Neural cell (in vitro differentiated cells): ENCODE results near the gene SLC16A1. TPM values are rescaled to one million over a fixed set of nuclear protein-coding genes. Genes with fewer than 3 reads are reported as not detected.

Experiments used
- H2AFZ ChIP-seq: fragments of 200-600, 300-800 bp; sonication (generic), shearing (Covaris generic); 2 replicates; pipeline ENCODE4 v1.6.0; 2014; ENCODE audit warnings: low read depth, mild to moderate bottlenecking, antibody characterized with exemption, low read length, moderate library complexity
- H3F3A ChIP-seq: fragments of 200-600 bp; shearing (Covaris generic); 2 replicates; pipeline ENCODE4 v1.6.1; 2016; ENCODE audit warnings: mild to moderate bottlenecking, moderate library complexity, mixed read lengths, antibody characterized with exemption, low read length; ENCODE audit not compliant: insufficient read depth, poor library complexity, severe bottlenecking
- H3K27ac ChIP-seq: fragments of 200-600, 300-800 bp; sonication (generic), shearing (Covaris generic); 2 replicates; pipeline ENCODE4 v1.5.1; 2014; ENCODE audit warnings: mild to moderate bottlenecking, low read length, moderate library complexity
- H3K27me3 ChIP-seq: fragments of 300-800, 200-600 bp; sonication (generic), shearing (Covaris generic); 2 replicates; pipeline ENCODE4 v1.6.0; 2014; ENCODE audit warnings: mild to moderate bottlenecking, low read depth, low read length, moderate library complexity; ENCODE audit not compliant: insufficient read depth
- H3K36me3 ChIP-seq: fragments of 300-800, 200-600 bp; sonication (generic), shearing (Covaris generic); 2 replicates; pipeline ENCODE4 v1.5.1; 2014; ENCODE audit warnings: mild to moderate bottlenecking, antibody characterized with exemption, low read length, moderate library complexity; ENCODE audit not compliant: insufficient read depth
- H3K4me2 ChIP-seq: fragments of 300-800, 200-600 bp; sonication (generic), shearing (Covaris generic); 2 replicates; pipeline ENCODE4 v1.6.0; 2014; ENCODE audit warnings: mild to moderate bottlenecking, low read length
- H3K4me3 ChIP-seq: fragments of 300-800, 200-600 bp; sonication (generic), shearing (Covaris generic); 2 replicates; pipeline ENCODE4 v1.5.1; 2014; ENCODE audit warnings: mild to moderate bottlenecking, low read length, moderate library complexity
- H3K79me2 ChIP-seq: fragments of 200-600 bp; shearing (Covaris generic); replicated peaks from 2 replicates; pipeline ENCODE4 v1.6.0; 2014; ENCODE audit warnings: mild to moderate bottlenecking, low read length, moderate library complexity; ENCODE audit not compliant: insufficient read depth
- H3K9ac ChIP-seq: fragments of 300-800, 200-600 bp; sonication (generic), shearing (Covaris generic); 2 replicates; pipeline ENCODE4 v1.6.1; 2016; ENCODE audit warnings: mild to moderate bottlenecking, low read length, mixed read lengths
- H3K9me2 ChIP-seq: fragments of 200-600 bp; shearing (Covaris generic); 2 replicates; pipeline ENCODE4 v1.6.1; 2016; ENCODE audit warnings: mild to moderate bottlenecking, low read length, mixed read lengths; ENCODE audit not compliant: insufficient read depth
- H3K9me3 ChIP-seq: fragments of 200-600, 300-800 bp; sonication (generic), shearing (Covaris generic); 2 replicates; pipeline ENCODE4 v1.6.1; 2016; ENCODE audit warnings: mild to moderate bottlenecking, mixed run types, low read length, moderate library complexity, mixed read lengths
- H4K20me1 ChIP-seq: fragments of 200-600 bp; shearing (Covaris generic); 2 replicates; pipeline ENCODE4 v1.6.1; 2016; ENCODE audit warnings: mild to moderate bottlenecking, mixed run types; ENCODE audit not compliant: insufficient read depth
- EP300 ChIP-seq: fragments of 450-650 bp; conservative IDR thresholded peaks from 2 replicates; pipeline ENCODE4 v1.6.1; 2014; ENCODE audit warnings: antibody characterized with exemption, mild to moderate bottlenecking, moderate library complexity; ENCODE audit not compliant: poor library complexity, severe bottlenecking
- EZH2 ChIP-seq: fragments of 200-600, 300-800 bp; shearing (Covaris generic), sonication (generic); IDR thresholded peaks from 2 replicates; pipeline ENCODE4 v1.6.1; 2014; ENCODE audit warnings: antibody characterized with exemption, low read length, borderline replicate concordance, mild to moderate bottlenecking; ENCODE audit not compliant: insufficient read depth, poor library complexity, severe bottlenecking
- MXI1 ChIP-seq: fragments of 450-650 bp; conservative IDR thresholded peaks from 2 replicates; pipeline ENCODE4 v1.6.1; 2014; ENCODE audit warnings: antibody characterized with exemption, mild to moderate bottlenecking; ENCODE audit not compliant: poor library complexity, severe bottlenecking
- POLR2AphosphoS5 ChIP-seq: IDR thresholded peaks from 2 replicates; pipeline ENCODE4 v1.6.1; 2012
- RAD21 ChIP-seq: fragments of 450-650 bp; conservative IDR thresholded peaks from 2 replicates; pipeline ENCODE4 v1.6.1; 2014; ENCODE audit warnings: antibody characterized with exemption, mild to moderate bottlenecking, moderate library complexity
- REST ChIP-seq: IDR thresholded peaks from 2 replicates; pipeline ENCODE4 v1.6.1; 2012; ENCODE audit warnings: borderline replicate concordance
- SMC3 ChIP-seq: fragments of 450-650 bp; conservative IDR thresholded peaks from 2 replicates; pipeline ENCODE4 v1.6.1; 2014; ENCODE audit warnings: antibody characterized with exemption, mild to moderate bottlenecking, moderate library complexity; ENCODE audit not compliant: poor library complexity
- TAF1 ChIP-seq: IDR thresholded peaks from 2 replicates; pipeline ENCODE4 v1.6.1; 2012; ENCODE audit warnings: low read depth
- polyA plus RNA-seq: library from polyadenylated mRNA; depleted of rRNA; stranded (reverse); fragments of >200 nt; gene quantifications from 2 replicates; pipeline ENCODE4 v1.2.3, GENCODE V29; 2014
- TF ChIP-seq, protein P1 (sequence below): fragments of 450-650 bp; IDR thresholded peaks from 2 replicates; pipeline ENCODE4 v1.5.1; 2014; ENCODE audit warnings: antibody characterized with exemption, mild to moderate bottlenecking, moderate library complexity; ENCODE audit not compliant: poor library complexity, severe bottlenecking

The SLC16A1 gene
- polyA plus RNA-seq, 1 donor from 2014 or later, result 18.6 TPM

- no peaks in the 10 kb centered on the region for H3K27me3 ChIP-seq
- H3K27ac ChIP-seq, result no peak overlapping the region
- no peaks in the 10 kb centered on the region for H3F3A ChIP-seq
- H3K9me3 ChIP-seq, result no peaks in the 10 kb centered on the region
- no peaks in the 10 kb centered on the region for H3K36me3 ChIP-seq
- peaks cover 44% of the 10 kb centered on the region for H3K79me2 ChIP-seq
- H3K4me2 ChIP-seq, result no peak overlapping the region
- H3K4me3 ChIP-seq, result no peak overlapping the region
- no peak overlapping the region for H3K9ac ChIP-seq
- no peaks in the 10 kb centered on the region for H3K9me2 ChIP-seq
- H4K20me1 ChIP-seq, result no peaks in the 10 kb centered on the region
- H2AFZ ChIP-seq, result no peak overlapping the region
- TF ChIP-seq EZH2, result no peak
- TF ChIP-seq RAD21, result no peak
- TF ChIP-seq, protein P1, sequence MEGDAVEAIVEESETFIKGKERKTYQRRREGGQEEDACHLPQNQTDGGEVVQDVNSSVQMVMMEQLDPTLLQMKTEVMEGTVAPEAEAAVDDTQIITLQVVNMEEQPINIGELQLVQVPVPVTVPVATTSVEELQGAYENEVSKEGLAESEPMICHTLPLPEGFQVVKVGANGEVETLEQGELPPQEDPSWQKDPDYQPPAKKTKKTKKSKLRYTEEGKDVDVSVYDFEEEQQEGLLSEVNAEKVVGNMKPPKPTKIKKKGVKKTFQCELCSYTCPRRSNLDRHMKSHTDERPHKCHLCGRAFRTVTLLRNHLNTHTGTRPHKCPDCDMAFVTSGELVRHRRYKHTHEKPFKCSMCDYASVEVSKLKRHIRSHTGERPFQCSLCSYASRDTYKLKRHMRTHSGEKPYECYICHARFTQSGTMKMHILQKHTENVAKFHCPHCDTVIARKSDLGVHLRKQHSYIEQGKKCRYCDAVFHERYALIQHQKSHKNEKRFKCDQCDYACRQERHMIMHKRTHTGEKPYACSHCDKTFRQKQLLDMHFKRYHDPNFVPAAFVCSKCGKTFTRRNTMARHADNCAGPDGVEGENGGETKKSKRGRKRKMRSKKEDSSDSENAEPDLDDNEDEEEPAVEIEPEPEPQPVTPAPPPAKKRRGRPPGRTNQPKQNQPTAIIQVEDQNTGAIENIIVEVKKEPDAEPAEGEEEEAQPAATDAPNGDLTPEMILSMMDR, result no peak
- TF ChIP-seq REST, result no peak
- no peak for TF ChIP-seq SMC3
- TF ChIP-seq EP300, result no peak
- no peak for TF ChIP-seq MXI1
- TF ChIP-seq TAF1, result no peak
These were observed 17.8 kb downstream of the SLC16A1 start for GRCh38 chr1:112938210-112938609.

DNA sequence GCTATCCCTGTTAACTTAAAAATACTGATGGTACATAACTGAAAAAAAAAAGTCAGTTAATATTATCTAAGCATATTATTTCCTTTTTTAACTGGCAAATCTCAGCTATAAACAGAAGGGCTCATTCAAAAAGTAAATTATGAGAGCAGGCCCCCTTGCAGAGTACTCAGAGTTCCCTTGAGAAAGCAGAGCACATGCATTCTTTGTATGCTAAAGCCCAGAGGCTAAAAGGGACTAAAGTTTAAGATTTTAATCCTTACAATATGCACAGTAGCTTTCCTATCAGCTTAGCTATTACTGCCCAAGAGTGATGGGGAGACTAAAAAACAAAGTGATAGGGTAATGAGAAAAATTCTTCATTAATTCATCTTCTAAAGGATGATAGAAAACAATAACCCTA, 18.5 kb downstream of the SLC16A1 start:
- H3K4me3 ChIP-seq, result no peak overlapping the region
- no peaks in the 10 kb centered on the region for H3K9me2 ChIP-seq
- peaks cover 37% of the 10 kb centered on the region for H3K79me2 ChIP-seq
- no peak for TF ChIP-seq RAD21
- no peak for TF ChIP-seq TAF1
- no peak for TF ChIP-seq SMC3
- no peak for TF ChIP-seq POLR2AphosphoS5
- no peak for TF ChIP-seq MXI1
- no peak for TF ChIP-seq EP300
- TF ChIP-seq, protein P1, result no peak
- H3K9ac ChIP-seq, result no peak overlapping the region
- no peaks in the 10 kb centered on the region for H4K20me1 ChIP-seq
- H3F3A ChIP-seq, result no peaks in the 10 kb centered on the region
- no peaks in the 10 kb centered on the region for H3K9me3 ChIP-seq
- no peak overlapping the region for H2AFZ ChIP-seq
- H3K27me3 ChIP-seq, result no peaks in the 10 kb centered on the region
- no peak overlapping the region for H3K27ac ChIP-seq
- no peak overlapping the region for H3K4me2 ChIP-seq
- no peaks in the 10 kb centered on the region for H3K36me3 ChIP-seq
